Kidney capillary endothelial cell (primary cell): Measurements from ENCODE around the gene RGS3.
A peak's percentile ranks its signal among the peaks of the same experiment; 100 is the strongest.

ENCODE experiments used
- DNase-seq: peaks from one replicate; pipeline ENCODE4 v3.0.0-alpha.2; 2018; ENCODE audit warnings: low spot score

RGS3 gene

DNA sequence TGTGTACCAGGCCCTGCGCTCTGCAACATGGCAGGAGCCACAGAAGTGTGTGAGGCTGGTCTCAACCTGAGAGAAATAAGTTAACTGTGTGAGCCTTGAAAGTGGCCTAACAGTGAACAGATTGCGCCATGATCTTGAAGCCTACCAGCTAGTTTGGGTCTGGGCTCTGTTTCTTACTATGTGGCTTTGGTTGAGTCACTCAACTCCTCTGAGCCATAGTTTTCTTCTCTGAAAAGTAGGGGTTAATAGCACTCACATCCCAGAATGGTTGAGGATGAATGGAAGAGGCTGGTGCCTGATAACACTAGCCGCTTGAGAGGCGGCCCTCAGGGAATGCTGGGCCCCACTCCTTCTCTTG lies 121.5 kb downstream of the RGS3 start:
- DNase-seq: no peak

DNA sequence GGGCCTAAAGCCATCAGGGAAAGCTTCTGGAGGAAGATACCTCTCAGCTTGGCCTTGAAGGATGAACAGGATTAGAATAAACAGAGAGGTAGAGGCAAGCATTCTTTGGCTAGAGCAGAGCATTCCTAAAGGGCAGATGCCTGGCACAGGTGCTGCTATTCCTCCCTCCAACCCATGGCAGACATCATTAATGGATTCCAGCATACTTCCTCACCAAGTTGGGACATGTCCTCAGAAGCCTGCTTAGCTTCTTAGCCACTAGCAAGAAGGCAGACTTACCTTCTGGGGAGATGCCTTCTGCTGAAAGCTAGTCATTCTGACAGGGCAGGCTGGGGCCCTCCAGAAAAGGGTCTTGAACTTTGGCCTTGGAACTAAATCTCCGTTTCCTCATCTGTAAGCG lies 122.0 kb downstream of the RGS3 start:
- DNase-seq: no peak

DNA sequence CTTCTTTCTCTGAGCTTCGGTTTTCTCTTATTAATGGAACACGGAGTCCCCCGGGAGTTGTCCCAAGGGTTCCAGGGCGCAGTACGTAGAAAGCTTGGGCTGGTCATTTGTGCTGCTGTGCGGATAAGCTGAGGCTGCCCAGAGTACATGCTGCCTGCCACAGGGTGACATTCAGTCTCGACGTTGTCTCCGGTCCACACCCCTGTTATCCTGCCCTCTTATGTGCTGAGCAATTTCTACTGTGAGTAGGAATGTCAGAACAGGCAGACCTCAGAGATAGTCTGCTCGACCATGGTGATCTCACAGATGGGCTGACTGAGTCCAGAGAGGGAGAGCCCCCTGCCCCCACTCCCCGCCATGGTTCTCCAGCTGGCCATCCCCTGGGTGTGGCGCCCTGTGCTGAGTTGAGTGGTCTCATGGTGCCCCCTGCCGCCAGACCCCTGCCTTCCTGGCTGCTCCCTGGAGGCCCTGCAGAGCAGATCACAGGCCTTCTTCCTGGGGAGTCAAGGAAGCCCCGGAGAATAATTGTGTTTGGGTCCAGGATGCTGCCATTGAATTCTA lies 124.0 kb downstream of the RGS3 start:
- DNase-seq: peak; percentile 60

DNA sequence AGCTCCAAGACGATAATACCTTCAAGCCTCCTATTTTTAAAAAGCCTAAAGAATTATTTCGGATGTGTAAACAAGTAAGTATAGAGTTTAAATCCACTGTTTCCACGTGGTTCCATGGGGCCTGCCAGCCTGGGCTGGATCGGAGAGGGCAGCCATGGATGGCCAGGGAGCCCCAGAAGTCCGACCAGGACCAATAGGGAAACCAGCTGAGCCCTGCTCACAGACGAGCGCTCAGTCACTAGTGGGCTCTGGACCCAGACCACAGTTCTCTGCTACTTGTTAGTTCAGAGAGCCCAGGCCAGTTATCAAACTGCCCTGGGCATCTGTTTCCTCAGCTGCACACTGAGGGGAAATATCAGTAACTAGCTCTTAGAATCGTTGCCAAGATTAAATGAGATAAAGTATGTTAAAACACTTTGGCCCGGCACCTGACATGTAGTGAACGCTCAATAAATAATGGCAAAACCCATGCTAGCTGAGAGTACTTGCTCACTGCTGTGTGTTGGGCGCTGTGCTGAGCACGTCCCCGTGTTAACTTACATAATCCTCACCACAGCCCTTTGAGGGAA lies 124.8 kb downstream of the RGS3 start:
- no peak for DNase-seq

DNA sequence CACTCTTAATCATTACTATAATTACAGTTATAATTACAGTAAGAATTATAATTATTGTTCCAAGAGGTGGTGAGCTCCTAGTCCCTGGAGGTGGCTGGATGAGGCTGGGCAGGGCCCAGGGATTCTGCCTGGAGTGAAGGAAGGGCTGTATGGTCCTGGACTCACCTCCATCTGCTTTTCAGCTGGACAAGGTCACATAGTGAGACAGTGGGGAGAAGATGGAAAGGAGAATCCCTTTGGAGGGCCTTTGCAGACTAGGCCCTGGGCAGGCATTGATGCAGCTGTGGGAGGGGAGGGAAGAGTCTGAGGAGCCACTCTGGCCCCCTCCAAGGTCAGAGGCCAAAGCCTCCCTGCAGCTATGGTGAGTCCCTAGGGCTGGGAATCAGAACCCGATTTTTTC lies 125.4 kb downstream of the RGS3 start:
- no peak for DNase-seq

DNA sequence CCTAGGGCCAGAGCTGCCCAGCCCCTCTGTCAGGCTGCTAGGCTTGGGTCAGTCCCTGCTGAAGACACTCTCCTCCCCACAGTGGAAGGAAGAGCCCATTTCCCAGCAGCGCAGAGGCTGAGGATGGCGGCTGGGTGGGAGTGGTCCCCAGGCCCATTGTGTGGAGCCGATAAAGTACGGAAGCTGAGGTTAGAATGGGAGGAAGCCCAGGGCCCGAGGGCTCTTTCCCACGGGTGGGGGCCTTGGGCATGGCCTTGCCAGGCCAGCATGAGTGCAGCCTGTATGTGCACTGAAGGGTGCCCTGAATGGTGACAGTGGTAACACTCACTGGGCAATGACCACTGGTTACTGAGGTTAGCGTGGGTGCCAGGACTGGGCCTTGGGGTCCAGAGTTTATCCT lies 125.9 kb downstream of the RGS3 start:
- peak; percentile 78 for DNase-seq

DNA sequence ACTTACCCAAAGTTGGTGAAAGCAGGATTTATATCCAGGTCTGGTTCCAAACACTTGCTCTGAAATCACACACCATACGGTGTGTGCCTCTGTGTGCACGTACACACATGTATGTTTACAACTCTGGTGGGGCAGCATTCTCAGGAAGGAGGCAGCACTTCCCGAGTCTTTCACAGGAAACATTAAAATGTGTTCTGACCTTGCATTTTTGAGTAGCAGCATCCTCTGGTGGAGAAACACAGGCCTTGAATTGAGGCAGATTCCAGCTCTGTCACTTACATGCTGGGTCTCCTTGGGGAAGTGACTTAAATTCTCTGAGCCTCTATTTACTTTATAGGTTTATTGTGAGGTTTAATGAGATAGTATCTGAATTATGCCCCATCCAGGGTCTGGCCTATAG lies 126.4 kb downstream of the RGS3 start:
- peak; percentile 83 for DNase-seq

DNA sequence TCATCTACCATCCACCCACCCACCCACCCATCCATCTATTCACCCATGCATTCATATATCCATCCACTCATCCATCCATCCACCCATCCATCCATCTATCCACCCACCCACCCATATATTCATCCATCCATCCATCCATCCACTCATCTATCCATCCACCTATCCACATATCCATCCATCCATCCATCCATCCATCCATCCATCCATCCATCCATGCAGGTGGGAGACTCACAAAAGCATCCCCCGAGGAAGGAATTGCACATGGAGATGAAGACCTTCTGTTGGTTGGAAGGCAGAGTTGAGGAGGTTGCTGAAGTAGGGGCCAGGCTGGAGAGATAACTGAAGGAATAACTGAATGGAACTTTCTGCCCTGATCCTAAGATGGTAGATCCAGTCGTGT lies 126.9 kb downstream of the RGS3 start:
- no peak for DNase-seq

DNA sequence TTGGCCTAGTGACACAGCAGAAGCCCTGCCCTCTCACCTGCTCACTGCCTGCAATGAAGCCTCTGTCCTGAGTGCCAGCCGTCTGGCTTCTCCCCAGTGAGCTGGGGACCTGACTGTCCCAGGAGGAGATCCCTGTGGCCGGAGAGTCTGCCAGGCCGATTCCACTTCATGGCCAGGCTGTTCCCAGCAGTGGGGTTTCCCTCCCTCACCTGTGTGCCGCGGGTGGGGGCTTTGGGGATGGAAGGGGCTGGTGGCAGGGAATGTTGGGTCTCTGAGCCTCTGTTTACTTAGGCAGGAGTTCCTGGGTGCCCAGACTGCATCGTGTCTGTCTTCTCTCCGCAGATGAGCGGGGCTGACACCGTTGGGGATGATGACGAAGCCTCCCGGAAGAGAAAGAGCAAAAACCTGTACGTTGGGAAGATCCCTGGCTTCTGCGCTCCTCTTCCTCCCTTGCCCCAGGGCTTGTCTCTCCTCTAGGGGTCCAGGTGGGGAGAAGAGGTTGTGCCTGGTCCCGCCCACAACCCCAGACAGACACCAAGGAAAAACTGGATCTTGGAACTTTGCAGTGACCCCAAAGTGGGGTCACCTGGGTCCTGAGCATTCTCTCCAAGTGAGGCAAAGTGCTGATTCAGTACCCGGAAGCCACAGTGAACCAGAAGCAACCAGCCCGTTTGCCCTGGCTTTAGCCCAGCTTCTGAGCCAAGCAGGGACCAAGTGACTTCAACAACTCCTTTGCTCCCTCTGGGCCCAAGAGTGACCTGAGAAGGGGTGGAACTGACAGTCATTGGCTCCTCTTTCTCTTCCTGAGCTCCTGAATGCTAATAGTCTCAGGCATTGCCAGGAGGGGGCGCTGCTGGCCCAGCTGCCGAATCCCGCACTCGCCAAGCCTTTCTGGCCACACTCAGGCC lies 127.7 kb downstream of the RGS3 start:
- DNase-seq: peak; percentile 84

DNA sequence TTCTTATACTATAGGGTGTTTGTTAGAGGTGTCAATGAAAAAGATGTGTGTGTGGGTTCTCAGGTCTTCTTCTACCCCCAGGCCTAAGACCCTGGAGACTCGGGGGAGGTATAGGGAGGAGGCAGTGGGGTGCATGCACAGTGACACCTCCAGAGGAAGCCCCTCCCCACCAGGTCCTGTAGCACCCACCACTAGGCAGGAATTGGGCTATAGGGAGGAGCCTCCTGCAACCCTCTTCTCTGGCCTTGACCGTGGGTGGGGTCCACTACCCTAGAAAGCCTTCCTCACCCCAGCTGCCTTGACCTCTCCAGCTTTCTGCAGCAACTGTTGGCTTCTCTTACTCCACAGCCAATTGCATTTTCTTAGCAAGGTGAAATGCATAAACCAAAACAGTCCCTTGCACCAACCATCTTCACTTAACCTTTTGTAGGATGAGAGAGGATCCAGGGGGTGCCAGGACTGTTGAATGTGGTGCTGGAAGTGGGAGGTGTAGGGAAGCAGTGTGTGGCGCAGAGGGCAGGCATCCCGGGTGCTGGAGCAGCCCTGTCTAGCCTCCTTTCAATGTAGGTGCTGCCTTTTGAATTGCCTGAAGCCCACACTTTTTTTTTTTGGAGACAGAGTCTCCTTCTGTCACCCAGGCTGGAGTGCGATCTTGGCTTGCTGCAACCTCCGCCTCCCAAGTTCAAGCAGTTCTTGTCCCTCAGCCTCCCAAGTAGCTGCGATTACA lies 128.5 kb downstream of the RGS3 start:
- DNase-seq: no peak

DNA sequence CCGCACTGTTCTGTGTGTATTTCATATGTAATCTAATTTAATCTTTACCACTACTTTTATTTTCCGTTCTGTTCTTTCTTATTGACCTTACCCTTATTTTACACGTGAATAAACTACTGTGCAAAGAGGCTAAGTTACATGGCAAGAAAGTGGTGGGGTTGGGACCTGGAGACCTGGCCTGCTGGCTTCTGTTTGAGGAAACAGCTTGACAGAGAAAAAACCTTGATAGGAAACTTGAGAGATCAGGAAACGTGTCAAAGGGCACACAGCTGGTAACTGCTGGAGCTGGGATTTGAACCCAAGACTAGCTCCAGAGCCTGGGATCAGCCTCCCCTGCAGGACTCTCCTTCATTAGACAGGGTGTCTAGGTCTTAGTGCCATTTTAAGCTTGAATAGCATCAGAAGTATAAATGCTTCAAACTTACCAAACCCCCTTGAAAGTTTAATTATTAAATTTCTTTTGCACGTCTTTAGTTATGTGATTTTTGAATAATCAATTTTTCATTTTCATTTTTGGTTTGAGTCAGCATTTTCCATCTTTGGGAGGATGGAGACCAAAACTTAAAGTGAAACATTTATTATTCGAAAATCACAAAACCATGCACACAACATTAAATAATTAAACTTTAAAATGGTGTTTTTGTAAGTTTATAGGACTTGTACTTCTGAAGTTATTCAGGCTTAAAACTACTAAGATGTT lies 129.5 kb downstream of the RGS3 start:
- DNase-seq: no peak

DNA sequence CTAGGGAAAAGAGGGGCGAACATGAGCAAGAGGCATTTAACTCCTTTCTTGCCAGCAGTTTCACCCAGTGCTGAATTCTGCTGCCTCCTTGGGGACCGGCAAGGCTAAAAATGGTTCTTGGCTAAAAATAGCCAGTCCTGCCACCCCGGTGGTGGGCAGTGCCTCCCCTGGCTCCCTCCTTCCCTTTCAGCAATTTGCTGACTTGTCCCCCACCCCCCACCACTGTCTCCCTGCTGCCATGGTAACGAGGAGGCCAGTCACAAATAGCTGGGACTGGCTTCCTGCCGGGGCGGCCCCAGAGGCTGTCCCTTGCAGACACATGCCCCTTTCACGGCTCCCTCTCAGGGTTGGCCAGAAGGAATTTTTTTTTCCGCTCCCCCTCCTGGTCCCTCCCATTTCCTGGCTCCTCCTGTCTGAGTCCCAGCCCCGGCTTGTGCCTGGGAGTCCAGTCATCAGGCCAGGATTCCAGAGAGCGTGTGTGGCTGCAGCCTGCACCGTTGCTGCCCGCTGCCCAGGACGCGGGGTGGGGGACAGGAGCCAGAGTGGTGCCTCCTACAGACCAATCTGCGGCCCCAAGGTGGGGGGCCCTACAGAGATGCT lies 130.3 kb downstream of the RGS3 start:
- peak; percentile 100 for DNase-seq

DNA sequence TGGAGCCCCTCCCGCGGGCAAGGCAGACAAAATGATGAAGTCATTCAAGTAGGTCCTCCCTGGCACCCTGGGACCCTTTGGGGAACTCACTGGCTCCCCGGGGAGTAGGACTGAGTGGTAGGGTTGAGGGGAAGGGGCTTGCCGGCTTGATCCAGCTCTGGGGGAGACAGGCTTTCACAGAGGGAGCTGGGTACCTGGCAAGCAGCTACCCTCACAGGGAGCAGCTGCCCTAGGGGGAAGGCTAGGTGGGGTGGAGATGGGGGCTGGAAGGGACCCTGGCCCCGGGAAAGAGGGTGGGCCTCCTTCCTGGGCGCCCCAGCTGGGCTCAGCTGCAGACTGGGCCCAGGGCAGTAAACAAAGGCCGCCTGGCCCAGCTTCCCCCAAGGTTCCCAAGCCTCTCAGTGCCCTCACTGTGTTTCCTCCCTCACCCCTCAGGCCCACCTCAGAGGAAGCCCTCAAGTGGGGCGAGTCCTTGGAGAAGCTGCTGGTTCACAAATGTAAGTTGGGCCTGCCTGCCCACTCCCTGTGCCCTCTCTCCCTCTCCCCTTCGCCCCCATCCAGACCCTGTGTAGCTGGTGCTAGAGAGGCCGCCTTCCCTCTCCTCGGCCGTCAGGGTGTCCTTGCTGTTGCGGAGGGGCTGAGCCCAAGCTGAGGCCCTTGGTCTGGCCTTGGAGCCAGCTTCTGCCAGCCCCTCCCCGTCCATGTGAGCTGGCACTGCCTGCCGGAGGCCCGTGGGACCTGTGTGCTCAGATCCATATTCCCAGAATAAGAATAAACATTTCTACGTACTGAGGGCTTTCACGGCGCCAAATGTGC lies 131.2 kb downstream of the RGS3 start:
- no peak for DNase-seq

DNA sequence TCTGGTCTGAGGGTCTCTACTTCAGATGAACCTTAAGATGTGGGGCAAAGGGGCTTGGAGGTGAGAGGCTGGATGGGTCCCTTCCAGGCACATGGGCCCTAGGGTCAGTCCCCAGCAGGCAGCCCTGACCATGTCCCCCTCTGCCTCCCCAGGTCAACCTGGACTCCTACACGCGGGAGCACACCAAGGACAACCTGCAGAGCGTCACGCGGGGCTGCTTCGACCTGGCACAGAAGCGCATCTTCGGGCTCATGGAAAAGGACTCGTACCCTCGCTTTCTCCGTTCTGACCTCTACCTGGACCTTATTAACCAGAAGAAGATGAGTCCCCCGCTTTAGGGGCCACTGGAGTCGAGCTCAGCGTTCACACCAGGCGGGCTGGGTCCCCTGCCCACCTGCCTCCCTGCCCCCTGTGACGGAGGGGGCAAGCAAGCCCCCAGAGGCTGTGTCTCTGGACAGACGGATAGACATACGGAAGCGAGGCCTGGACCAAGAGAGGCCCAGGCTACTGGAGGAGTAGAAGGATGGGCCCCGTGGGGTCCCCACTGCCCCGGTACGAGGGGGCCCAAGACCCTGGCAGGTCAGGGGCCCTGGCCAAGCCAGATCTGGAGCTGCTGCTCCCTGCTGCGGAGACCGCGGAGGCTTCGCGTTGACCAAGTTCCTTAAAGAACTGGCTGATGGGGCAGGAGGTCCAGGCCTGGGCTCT lies 133.2 kb downstream of the RGS3 start:
- no peak for DNase-seq

DNA sequence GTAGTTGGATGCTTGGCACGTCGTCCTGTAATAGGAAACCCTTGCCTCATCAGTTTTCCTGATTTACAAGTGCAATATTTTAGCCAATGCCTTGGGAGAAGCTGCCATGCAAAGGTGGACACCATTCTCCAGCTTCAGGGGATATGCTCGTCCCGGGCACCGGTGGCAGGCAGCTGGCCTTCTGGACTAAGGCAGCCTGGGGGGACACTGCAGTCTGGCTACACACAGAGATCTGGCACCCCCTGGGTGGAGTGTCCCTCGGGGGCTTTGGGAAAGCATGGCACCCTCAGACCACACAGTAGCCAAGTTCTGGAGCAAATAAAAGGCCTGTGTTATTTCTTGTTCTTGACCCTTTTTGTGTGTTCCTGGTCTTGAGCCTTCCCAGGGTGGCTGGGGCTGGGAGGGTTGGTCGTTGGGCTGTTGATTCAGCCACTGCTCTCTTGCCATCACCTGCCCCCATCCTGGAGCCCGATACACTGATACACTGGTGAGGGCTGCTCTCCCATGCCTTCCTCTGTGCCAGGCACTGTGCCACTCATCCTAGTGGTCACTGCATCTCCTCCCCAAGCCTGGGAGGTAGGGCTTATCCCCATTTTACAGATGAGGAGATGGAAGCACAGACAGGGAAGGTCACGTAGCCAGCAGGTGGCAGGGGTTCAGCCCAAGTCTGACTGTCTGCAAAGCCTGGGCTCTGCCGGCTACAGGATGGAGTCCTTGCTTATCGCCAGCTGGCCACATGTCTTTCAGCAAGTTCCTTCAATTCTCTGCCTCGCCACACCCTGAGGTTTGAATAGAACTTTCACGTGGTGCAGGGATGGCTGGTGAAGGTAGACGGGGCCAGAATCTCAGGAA lies 134.1 kb downstream of the RGS3 start:
- no peak for DNase-seq

DNA sequence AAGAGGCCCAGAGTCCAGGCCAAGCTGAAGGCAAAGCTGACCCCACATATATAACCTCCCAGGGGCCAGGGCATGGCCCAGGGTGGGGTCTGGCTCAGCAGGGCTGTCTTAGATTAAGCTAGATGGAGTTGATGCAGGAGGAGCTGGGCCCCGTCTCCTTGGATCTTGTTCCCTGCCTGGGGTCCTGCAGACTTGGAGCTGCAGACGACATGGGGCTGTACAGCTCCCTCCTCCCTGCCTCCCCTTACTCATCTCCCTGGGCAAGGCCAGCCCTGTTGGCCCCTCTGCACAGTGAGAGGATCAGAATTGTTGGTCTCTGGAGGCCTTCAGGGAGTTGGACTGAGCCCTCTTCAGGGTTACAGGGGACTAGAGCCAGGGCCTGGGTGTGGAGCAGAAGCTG lies 134.9 kb downstream of the RGS3 start:
- no peak for DNase-seq

DNA sequence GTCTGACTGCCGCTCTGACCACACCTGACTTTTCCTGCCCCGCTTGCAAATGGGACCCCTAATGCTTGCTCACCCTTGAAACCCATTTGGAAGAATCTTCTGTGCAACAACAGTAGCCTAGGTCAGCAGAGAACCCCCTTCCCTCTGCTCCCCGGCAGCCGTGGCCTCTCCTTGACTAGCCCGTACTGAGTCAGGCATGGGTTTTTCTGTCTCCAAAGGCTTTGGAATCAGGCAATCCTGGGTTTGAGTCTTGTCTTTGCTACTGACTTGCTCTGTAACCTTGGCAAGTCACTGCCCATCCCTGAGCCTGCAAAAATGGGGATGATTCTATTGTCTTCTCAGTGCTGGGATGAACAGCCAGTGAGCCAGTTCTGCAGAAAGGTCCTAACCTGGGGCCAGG lies 135.4 kb downstream of the RGS3 start:
- no peak for DNase-seq

DNA sequence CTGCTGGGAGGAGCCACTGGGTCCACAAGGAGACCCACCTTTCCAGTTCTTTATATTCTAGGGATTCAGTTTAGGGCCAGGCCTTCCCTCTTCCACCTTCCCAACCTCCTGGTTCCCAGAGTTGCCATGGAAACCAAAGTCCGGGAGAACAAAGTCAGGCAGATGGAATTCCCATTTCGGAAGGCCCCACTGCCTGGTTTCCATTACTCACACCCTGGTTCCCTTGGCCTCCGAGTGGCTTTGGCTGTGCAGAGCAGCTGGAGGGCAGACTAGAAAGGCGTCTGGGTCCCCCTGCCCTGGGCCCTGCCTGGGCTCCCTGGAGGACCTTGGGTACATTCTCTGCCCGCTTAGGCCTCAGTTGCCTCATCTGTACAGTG lies 136.1 kb downstream of the RGS3 start:
- no peak for DNase-seq

DNA sequence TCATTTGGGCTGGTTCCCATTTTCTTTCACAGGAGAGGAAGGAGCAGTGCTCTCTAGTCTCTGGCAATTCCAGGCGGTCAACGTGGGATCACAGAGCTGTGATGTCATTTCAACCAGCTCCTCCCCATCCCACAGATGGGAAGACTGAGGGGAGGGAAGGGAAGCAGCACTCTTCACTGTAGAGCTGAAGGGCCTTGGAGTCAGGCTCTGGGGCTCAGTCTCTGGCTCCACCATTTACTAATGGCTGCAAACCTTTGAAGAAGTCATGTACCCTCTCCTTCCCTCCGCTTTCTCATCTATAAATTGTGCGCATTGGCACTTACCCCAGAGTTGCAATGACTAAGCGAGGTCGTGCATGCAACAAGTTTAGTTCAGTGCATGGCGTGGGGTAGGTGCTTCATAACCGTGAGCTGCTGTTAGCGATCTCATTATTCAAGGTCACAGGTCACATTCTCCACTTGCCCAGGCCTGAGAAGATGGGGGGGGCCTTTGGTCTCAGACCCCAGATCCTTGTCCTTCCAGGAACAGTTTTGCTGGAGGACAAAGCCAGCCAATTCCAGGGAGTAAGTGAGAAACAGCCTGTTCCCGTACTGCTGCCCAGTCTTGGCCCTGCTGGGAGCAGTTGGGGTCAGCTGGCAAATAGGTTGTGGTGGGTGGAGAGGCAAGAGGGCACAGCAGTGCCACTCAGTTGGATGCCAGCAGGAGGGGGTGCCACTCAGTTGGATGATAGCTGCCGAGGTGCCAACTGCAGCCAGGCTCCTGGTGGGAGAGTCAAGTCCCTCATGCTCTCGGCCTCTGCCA lies 136.7 kb downstream of the RGS3 start:
- no peak for DNase-seq
